Natural killer cell (primary cell): ENCODE measurements around the gene CADM1. TPM values are rescaled to one million over a fixed set of nuclear protein-coding genes. Genes with fewer than 3 reads are reported as not detected.

ENCODE experiments used
- ATAC-seq, 3 donors: fragments of 150-1000 bp in 2 of 3; fragments of 200-7000 bp in 1 of 3; cut with Tn5 transposase; 1 replicate in 1 of 3; 2 replicates in 2 of 3; pipeline ENCODE4 v1.10.0; 2021; ENCODE audit warnings: mild to moderate bottlenecking in 2 of 3, moderate library complexity in 2 of 3
- DNase-seq, 2 donors: peaks; one replicate each; pipeline versions ENCODE4 v3.0.0 to v3.0.0-alpha.2; 2013 to 2021; ENCODE audit warnings: mixed read lengths in 1 of 2
- H3K27ac ChIP-seq: one replicate; pipeline ENCODE4 v1.5.1; 2013; ENCODE audit warnings: mild to moderate bottlenecking, low read length
- H3K27me3 ChIP-seq: one replicate; pipeline ENCODE4 v1.6.1; 2013; ENCODE audit warnings: low read length; ENCODE audit not compliant: control insufficient read depth, insufficient read depth
- H3K36me3 ChIP-seq: one replicate; pipeline ENCODE4 v1.6.1; 2013; ENCODE audit warnings: low read length; ENCODE audit not compliant: control insufficient read depth, insufficient read depth
- H3K4me1 ChIP-seq: one replicate; pipeline ENCODE4 v1.6.1; 2013; ENCODE audit warnings: low read length; ENCODE audit not compliant: control insufficient read depth, insufficient read depth
- H3K4me3 ChIP-seq: one replicate; pipeline ENCODE4 v1.5.1; 2013; ENCODE audit warnings: low read length
- H3K9me3 ChIP-seq: one replicate; pipeline ENCODE4 v1.6.1; 2013; ENCODE audit warnings: low read length; ENCODE audit not compliant: control insufficient read depth, insufficient read depth
- H3K27ac Mint-ChIP-seq, 2 donors: one replicate each; pipeline ENCODE4 v1.8.0; 2022; ENCODE audit warnings: mild to moderate bottlenecking in 2 of 2, mixed read lengths in 2 of 2, moderate library complexity in 1 of 2
- H3K27me3 Mint-ChIP-seq, 2 donors: one replicate each; pipeline ENCODE4 v1.8.0; 2022; ENCODE audit warnings: low read depth in 2 of 2, mixed read lengths in 2 of 2
- H3K36me3 Mint-ChIP-seq: one replicate; pipeline ENCODE4 v1.8.0; 2022; ENCODE audit warnings: mixed read lengths
- H3K4me1 Mint-ChIP-seq, 2 donors: one replicate each; pipeline ENCODE4 v1.8.0; 2022; ENCODE audit warnings: mixed read lengths in 2 of 2
- H3K4me3 Mint-ChIP-seq: one replicate; pipeline ENCODE4 v1.8.0; 2022; ENCODE audit warnings: mild to moderate bottlenecking, moderate library complexity, mixed read lengths
- H3K9me3 Mint-ChIP-seq, 2 donors: one replicate each; pipeline ENCODE4 v1.8.0; 2022; ENCODE audit warnings: mixed read lengths in 2 of 2
- WGBS: methylation state at CpG from one replicate; pipeline ENCODE4 v1.1.7; 2013; ENCODE audit warnings: missing lambda C conversion rate; ENCODE audit not compliant: insufficient coverage; 5-methylcytosine and 5-hydroxymethylcytosine counted together
- intact Hi-C: fragments of 100-400 bp; cut with micrococcal nuclease; formaldehyde crosslinking; loops from one replicate; pipeline ENCODE4 v1.14.2; 2022
- total RNA-seq, 4 donors: library from RNA; stranded (reverse); fragments of 120-200 nt in 1 of 4; gene quantifications; one replicate each; pipeline versions ENCODE4 v1.2.3 to v1.2.4, GENCODE V29; 2013 to 2022
- TF ChIP-seq, protein P1 (sequence below): fragments of 200-600 bp; IDR thresholded peaks from one replicate; pipeline ENCODE4 v1.8.0; 2022; ENCODE audit warnings: antibody characterized with exemption

Gene CADM1
- total RNA-seq, 3 donors from 2014 or later (not counting 1 experiment from before 2014, with no cell fraction given), result 3.2 to 4.2 (median 3.9) TPM

DNA sequence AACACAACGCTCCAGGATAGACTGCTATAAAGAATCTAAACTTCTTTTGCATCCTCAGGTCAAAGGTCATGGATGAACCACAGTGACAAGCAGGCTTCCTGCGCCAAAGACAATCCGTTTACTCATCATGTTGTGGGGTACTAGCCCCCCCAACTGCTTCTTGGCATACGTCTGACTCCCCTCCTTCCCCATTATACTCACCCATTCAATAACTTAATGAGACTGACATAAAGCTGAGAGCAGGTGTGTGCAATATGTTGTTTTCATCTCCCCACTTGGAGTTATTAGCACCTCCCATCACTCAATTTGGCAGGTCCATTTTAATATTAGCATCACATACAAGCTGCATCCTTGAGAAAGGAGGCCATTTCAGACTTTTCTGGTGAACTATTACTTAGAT, 157.1 kb downstream of the CADM1 start:
- Histone ChIP-seq H3K9me3 (no peaks in the 10 kb centered on the region), H3K4me3 (no peak overlapping the region), H3K36me3 (no peaks in the 10 kb centered on the region), H3K27ac (no peak overlapping the region), H3K4me1 (no peaks in the 10 kb centered on the region), H3K27me3 (no peaks in the 10 kb centered on the region)
- Mint-ChIP-seq H3K4me1 (no peaks in the 10 kb centered on the region), H3K27ac (no peak overlapping the region), H3K4me3 (no peak overlapping the region), H3K36me3 (no peaks in the 10 kb centered on the region), H3K27me3 (peaks cover 9 to 11% of the 10 kb centered on the region in 2 donors), H3K9me3 (no peaks in the 10 kb centered on the region)
- TF ChIP-seq, protein P1, sequence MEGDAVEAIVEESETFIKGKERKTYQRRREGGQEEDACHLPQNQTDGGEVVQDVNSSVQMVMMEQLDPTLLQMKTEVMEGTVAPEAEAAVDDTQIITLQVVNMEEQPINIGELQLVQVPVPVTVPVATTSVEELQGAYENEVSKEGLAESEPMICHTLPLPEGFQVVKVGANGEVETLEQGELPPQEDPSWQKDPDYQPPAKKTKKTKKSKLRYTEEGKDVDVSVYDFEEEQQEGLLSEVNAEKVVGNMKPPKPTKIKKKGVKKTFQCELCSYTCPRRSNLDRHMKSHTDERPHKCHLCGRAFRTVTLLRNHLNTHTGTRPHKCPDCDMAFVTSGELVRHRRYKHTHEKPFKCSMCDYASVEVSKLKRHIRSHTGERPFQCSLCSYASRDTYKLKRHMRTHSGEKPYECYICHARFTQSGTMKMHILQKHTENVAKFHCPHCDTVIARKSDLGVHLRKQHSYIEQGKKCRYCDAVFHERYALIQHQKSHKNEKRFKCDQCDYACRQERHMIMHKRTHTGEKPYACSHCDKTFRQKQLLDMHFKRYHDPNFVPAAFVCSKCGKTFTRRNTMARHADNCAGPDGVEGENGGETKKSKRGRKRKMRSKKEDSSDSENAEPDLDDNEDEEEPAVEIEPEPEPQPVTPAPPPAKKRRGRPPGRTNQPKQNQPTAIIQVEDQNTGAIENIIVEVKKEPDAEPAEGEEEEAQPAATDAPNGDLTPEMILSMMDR, result no peak
- intact Hi-C loops, result no loop called here
- WGBS, result 100% methylated on average over 3 of the region's 4 CpGs
- no peak for DNase-seq
- ATAC-seq, result no peak

DNA sequence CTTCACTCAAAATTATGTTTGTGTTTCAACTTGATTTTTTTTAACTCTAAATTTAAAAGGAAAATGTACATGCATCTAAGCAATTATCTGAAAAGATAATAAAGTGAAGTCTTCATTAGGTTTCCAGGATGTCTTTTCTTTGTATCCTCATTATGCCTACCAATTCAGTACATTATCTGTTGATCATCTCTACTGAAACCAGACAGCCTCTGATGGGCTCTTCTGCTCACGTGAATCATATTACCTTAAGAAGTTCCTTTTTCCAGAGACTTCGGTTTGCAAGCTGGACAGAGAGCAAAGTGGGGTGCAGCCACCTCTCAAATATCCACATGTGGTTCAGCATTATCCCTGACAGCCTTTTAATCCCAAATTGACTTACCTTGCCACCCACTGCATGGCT, 158.4 kb downstream of the CADM1 start:
- ATAC-seq, result no peak

DNA sequence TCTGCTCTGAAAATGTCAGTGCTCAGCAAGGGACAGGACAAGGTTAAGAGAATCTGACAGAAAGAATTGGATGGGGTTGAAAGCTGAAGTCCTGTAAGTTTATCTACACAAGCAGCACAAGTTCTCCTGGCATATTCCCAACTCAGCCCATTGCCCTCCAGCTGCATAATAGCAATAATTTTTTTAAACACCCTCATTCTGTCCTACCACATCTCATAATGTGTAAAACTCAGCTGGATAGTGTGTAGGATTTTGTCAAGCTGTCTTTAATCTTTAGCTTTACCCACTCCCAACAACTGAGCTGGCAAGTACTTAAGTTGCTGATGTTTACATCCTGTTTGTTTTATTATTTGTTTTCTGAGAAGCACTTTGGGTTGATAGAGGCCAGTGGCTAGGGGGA, 158.9 kb downstream of the CADM1 start:
- Mint-ChIP-seq H3K9me3 (no peaks in the 10 kb centered on the region), H3K27ac (no peak overlapping the region), H3K4me3 (no peak overlapping the region), H3K4me1 (no peaks in the 10 kb centered on the region), H3K27me3 (peaks cover 0 to 9% of the 10 kb centered on the region in 2 donors), H3K36me3 (no peaks in the 10 kb centered on the region)
- no peaks in the 10 kb centered on the region for H3K9me3 ChIP-seq
- no peaks in the 10 kb centered on the region for H3K4me1 ChIP-seq
- no peak for DNase-seq
- no peak overlapping the region for H3K4me3 ChIP-seq
- H3K27ac ChIP-seq, result no peak overlapping the region
- no peaks in the 10 kb centered on the region for H3K27me3 ChIP-seq
- intact Hi-C loops, result no loop called here
- TF ChIP-seq, protein P1, result no peak
- no peak for ATAC-seq
- H3K36me3 ChIP-seq, result no peaks in the 10 kb centered on the region

More for the DNA sequence above, 158.4 kb downstream of the CADM1 start:
- intact Hi-C loops, result no loop called here
- TF ChIP-seq, protein P1, result no peak
- Histone ChIP-seq H3K36me3 (no peaks in the 10 kb centered on the region), H3K4me3 (no peak overlapping the region), H3K4me1 (no peaks in the 10 kb centered on the region), H3K27ac (no peak overlapping the region), H3K27me3 (no peaks in the 10 kb centered on the region), H3K9me3 (no peaks in the 10 kb centered on the region)
- Mint-ChIP-seq H3K36me3 (no peaks in the 10 kb centered on the region), H3K4me1 (no peaks in the 10 kb centered on the region), H3K27ac (no peak overlapping the region), H3K9me3 (no peaks in the 10 kb centered on the region), H3K4me3 (no peak overlapping the region), H3K27me3 (peaks cover 0 to 9% of the 10 kb centered on the region in 2 donors)
- no peak for DNase-seq
- 84% methylated on average over 2 of the region's 2 CpGs for WGBS

DNA sequence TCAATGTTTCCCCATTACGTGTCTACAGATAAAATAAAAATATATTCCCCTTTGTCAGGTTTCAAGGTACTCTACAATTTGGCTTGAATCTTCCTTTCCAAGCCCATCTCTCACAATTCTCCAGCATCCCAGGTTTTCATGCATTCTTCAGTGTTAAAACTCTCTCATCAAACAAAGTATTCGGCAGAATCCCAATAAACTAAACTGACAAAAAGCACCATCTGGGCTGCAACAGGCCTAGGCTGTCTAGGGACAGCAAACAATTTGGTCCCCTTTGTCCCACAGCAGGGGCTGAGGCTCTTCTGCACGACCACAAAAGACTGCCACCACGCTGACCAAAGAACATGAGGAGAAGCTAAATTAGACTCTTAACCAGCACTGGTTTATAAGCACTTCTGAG, 159.4 kb downstream of the CADM1 start:
- Mint-ChIP-seq H3K27ac (no peak overlapping the region), H3K9me3 (no peaks in the 10 kb centered on the region), H3K4me3 (no peak overlapping the region), H3K36me3 (no peaks in the 10 kb centered on the region), H3K4me1 (no peaks in the 10 kb centered on the region), H3K27me3 (peaks cover 0 to 6% of the 10 kb centered on the region in 2 donors)
- DNase-seq (no peak), ATAC-seq (no peak)
- no peaks in the 10 kb centered on the region for H3K27me3 ChIP-seq
- H3K4me1 ChIP-seq, result no peaks in the 10 kb centered on the region
- H3K9me3 ChIP-seq, result no peaks in the 10 kb centered on the region
- 79% methylated on average over 4 of the region's 4 CpGs for WGBS
- intact Hi-C loops, result no loop called here
- no peak overlapping the region for H3K4me3 ChIP-seq
- no peak overlapping the region for H3K27ac ChIP-seq
- TF ChIP-seq, protein P1, result no peak
- H3K36me3 ChIP-seq, result no peaks in the 10 kb centered on the region
